Esophagus muscularis mucosa (tissue), 4 donors: Measurements from ENCODE around the gene CIITA. TPM values are rescaled to one million over a fixed set of nuclear protein-coding genes. Genes with fewer than 3 reads are reported as not detected.

ENCODE experiments used
- DNase-seq: peaks from one replicate; pipeline ENCODE4 v3.0.0-alpha.2; 2017; ENCODE audit errors: extremely low spot score
- H3K27ac ChIP-seq, 4 donors: fragments of 200-600 bp; sonication (generic); replicated peaks in 1 of 4; 1 replicate in 3 of 4; 2 replicates in 1 of 4; pipeline ENCODE4 v1.5.1; 2016 to 2019; ENCODE audit warnings: mild to moderate bottlenecking in 1 of 4
- H3K27me3 ChIP-seq, 4 donors: fragments of 200-600 bp; sonication (generic); one replicate each; pipeline versions ENCODE4 v1.5.1 to v1.6.0; 2016 to 2019
- H3K36me3 ChIP-seq, 4 donors: fragments of 200-600 bp; sonication (generic); one replicate each; pipeline ENCODE4 v1.5.1; 2016 to 2019
- H3K4me1 ChIP-seq, 4 donors: fragments of 200-600 bp; sonication (generic); one replicate each; pipeline ENCODE4 v1.5.1; 2016 to 2019
- H3K4me3 ChIP-seq, 4 donors: fragments of 200-600 bp; sonication (generic); 1 replicate in 2 of 4; 2 replicates in 2 of 4; pipeline ENCODE4 v1.5.1; 2016 to 2019; ENCODE audit warnings: mild to moderate bottlenecking in 4 of 4, moderate library complexity in 1 of 4
- H3K9me3 ChIP-seq, 4 donors: fragments of 200-600 bp; sonication (generic); 1 replicate in 3 of 4; 2 replicates in 1 of 4; pipeline ENCODE4 v1.5.1; 2016 to 2019
- EP300 ChIP-seq: sonication (generic); formaldehyde crosslinking; IDR thresholded peaks from one replicate; pipeline ENCODE4 v1.6.1; 2017; ENCODE audit warnings: antibody characterized with exemption
- POLR2A ChIP-seq: fragments of 450-650 bp; IDR thresholded peaks from one replicate; pipeline ENCODE4 v1.6.1; 2017; ENCODE audit warnings: antibody characterized with exemption, moderate library complexity, mild to moderate bottlenecking, low read depth
- POLR2AphosphoS5 ChIP-seq, 2 donors: sonication (generic); formaldehyde crosslinking; IDR thresholded peaks; one replicate each; pipeline ENCODE4 v1.6.1; 2017; ENCODE audit warnings: antibody characterized with exemption in 2 of 2
- WGBS: methylation state at CpG from one replicate; pipeline ENCODE4 v1.1.5; 2018; 5-methylcytosine and 5-hydroxymethylcytosine counted together
- intact Hi-C: fragments of 100-400 bp; cut with DNase I; formaldehyde crosslinking; loops from one replicate; pipeline ENCODE4 v1.15.1; 2023
- total RNA-seq, 4 donors: library from RNA; depleted of rRNA; stranded (reverse); fragments of >200 nt; gene quantifications; one replicate each; pipeline versions ENCODE4 v1.1.0 to v1.2.1, GENCODE V29; 2016
- TF ChIP-seq, protein P1 (sequence below), 3 experiments: fragments of 200-600 bp in 2 of 3; fragments of 450-650 bp in 1 of 3; sonication (generic) in 2 of 3; IDR thresholded peaks; one replicate each; pipeline ENCODE4 v1.5.1; 2017 to 2019; ENCODE audit warnings: antibody characterized with exemption in 3 of 3, mild to moderate bottlenecking in 2 of 3, moderate library complexity in 1 of 3

The CIITA gene
- total RNA-seq, 4 donors from 2014 or later, result 6.8 to 11.2 (median 8.9) TPM

DNA sequence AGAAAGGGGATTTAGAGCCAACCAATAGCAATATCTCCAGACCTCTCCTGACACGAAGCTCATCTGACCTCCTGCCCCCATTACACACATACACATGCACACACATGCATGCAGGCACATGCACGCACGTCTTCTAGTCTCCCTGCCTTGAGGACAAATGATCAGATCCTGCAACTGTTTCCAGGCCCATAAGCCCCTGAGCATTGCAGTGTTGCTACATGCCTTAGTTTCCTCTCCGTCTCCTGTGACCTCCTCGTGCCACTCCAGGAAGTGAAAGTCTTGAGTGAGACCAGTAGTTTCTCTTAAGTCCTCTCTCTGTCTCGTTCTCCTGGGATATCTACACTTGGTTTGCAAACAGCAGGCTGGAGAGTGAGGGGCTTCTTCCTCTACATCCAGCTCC lies 8.2 kb downstream of the CIITA start:
- WGBS, result 51% methylated on average over 6 of the region's 6 CpGs
- no peaks in the 10 kb centered on the region for H3K36me3 ChIP-seq
- H3K9me3 ChIP-seq, result no peaks in the 10 kb centered on the region
- peaks cover 0 to 29% (median 0%) of the 10 kb centered on the region in 4 donors for H3K27me3 ChIP-seq
- H3K4me3 ChIP-seq, result no peak overlapping the region
- intact Hi-C loops, result no loop called here
- TF ChIP-seq EP300 (no peak), POLR2AphosphoS5 (IDR thresholded peaks at IDR 0.05) (no peak), POLR2A (no peak)
- TF ChIP-seq, protein P1, sequence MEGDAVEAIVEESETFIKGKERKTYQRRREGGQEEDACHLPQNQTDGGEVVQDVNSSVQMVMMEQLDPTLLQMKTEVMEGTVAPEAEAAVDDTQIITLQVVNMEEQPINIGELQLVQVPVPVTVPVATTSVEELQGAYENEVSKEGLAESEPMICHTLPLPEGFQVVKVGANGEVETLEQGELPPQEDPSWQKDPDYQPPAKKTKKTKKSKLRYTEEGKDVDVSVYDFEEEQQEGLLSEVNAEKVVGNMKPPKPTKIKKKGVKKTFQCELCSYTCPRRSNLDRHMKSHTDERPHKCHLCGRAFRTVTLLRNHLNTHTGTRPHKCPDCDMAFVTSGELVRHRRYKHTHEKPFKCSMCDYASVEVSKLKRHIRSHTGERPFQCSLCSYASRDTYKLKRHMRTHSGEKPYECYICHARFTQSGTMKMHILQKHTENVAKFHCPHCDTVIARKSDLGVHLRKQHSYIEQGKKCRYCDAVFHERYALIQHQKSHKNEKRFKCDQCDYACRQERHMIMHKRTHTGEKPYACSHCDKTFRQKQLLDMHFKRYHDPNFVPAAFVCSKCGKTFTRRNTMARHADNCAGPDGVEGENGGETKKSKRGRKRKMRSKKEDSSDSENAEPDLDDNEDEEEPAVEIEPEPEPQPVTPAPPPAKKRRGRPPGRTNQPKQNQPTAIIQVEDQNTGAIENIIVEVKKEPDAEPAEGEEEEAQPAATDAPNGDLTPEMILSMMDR (IDR thresholded peaks at IDR 0.05), result no peak
- DNase-seq, result no peak
- peaks cover 0 to under 1% (median 0%) of the 10 kb centered on the region in 4 donors for H3K4me1 ChIP-seq
- H3K27ac ChIP-seq, result no peak overlapping the region

DNA sequence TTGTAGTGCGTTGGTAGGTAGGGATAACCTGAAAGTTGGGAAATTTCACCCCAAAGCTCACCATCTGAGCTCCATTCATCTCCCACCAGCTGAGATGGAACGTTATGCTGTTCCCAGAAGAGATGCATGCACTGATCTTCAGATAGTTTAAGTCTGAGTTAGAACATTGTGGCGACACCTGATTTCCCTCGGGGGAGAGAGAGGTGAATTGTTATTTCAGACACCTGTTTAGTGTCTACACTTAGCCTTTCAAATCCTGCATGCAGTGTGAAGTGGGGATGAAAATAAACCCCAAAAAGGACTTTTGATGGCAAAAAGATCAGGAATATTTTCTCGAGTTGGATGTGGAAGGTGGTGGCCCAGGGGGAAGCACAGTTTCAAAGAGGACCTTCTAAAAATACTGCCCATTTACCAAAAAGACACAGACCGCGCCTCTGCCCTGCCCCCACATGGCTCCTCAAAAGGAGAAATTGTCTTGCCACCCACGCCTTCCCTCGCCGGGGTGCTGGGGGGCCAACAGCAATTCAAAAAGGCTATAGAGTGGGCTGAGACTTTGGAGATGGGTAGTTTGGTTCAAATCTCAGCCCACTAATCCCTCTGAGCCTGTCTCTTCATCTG lies 11.4 kb downstream of the CIITA start:
- TF ChIP-seq POLR2A (no peak), POLR2AphosphoS5 (IDR thresholded peaks at IDR 0.05) (no peak), EP300 (no peak)
- TF ChIP-seq, protein P1 (IDR thresholded peaks at IDR 0.05), result no peak
- no peak for DNase-seq
- intact Hi-C loops, result no loop called here

DNA sequence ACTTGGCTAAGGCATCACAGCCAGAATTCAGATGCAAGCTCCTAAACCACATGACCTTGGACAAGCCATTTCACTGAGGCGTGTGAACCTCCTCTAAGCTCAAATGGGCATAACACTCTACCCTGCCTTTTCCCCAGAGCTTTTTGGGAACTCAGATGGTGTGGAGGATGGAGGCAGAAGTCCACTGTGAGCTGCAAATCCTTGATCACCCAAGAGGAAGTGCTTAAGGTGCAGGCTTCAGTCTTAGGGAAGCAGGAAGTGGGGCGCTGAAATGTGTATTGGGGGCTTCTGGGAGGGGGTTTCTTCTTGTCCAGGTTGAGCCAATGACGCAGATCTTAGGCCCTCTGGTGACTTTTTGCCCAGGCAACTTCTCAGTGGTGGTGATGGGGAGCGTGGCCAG lies 12.9 kb downstream of the CIITA start:
- DNase-seq, result no peak
- Histone ChIP-seq H3K9me3 (no peaks in the 10 kb centered on the region), H3K36me3 (no peaks in the 10 kb centered on the region), H3K4me3 (no peak overlapping the region), H3K4me1 (peaks cover 0 to under 1% (median 0%) of the 10 kb centered on the region in 4 donors), H3K27ac (no peak overlapping the region), H3K27me3 (peaks cover 0 to 30% (median 0%) of the 10 kb centered on the region in 4 donors)
- no peak for TF ChIP-seq POLR2A
- no peak for TF ChIP-seq POLR2AphosphoS5 (IDR thresholded peaks at IDR 0.05)
- TF ChIP-seq EP300, result no peak
- 92% methylated on average over 4 of the region's 4 CpGs for WGBS
- intact Hi-C loops, result no loop called here

More for the DNA sequence above, 11.4 kb downstream of the CIITA start:
- Histone ChIP-seq H3K27ac (no peak overlapping the region), H3K9me3 (no peaks in the 10 kb centered on the region), H3K4me1 (no peaks in the 10 kb centered on the region), H3K4me3 (no peak overlapping the region), H3K36me3 (no peaks in the 10 kb centered on the region), H3K27me3 (peaks cover 0 to 25% (median 0%) of the 10 kb centered on the region in 4 donors)
- 62% methylated on average over 10 of the region's 10 CpGs for WGBS

DNA sequence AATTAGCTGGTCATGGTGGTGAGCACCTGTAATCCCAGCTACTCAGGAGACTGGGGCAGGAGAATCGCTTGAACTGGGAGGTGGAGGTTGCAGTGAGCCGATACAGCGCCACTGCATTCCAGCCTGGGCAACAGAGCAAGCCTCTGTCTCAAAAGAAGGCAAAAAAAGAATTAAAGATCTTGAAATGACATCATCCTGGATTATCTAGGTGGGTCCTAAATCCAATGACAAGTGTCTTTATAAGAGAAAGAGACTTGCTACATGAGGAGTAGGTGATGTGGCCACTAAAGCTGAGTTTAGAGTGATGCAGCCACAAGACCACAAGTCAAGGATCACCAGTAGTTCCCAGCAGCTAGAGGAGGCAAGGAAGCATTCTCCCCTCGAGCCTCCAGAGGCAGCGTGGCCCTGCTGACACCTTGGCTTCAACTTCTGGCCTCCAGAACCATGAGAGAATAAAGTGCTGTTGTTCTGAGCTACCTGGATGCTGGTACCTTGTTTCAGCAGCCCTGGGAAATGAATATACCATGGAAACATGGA lies 15.8 kb downstream of the CIITA start:
- DNase-seq, result no peak
- 78% methylated on average over 5 of the region's 5 CpGs for WGBS
- H3K4me1 ChIP-seq, result peaks cover 0 to 7% (median 0%) of the 10 kb centered on the region in 4 donors
- no peak overlapping the region for H3K27ac ChIP-seq
- H3K27me3 ChIP-seq, result peaks cover 0 to 41% (median 0%) of the 10 kb centered on the region in 4 donors
- no peak for TF ChIP-seq EP300
- TF ChIP-seq, protein P1 (IDR thresholded peaks at IDR 0.05), result no peak
- no peak for TF ChIP-seq POLR2A
- TF ChIP-seq POLR2AphosphoS5 (IDR thresholded peaks at IDR 0.05), result no peak
- peaks cover 0 to 3% (median 0%) of the 10 kb centered on the region in 4 donors for H3K36me3 ChIP-seq
- intact Hi-C loops, result no loop called here
- H3K4me3 ChIP-seq, result no peak overlapping the region
- no peaks in the 10 kb centered on the region for H3K9me3 ChIP-seq

DNA sequence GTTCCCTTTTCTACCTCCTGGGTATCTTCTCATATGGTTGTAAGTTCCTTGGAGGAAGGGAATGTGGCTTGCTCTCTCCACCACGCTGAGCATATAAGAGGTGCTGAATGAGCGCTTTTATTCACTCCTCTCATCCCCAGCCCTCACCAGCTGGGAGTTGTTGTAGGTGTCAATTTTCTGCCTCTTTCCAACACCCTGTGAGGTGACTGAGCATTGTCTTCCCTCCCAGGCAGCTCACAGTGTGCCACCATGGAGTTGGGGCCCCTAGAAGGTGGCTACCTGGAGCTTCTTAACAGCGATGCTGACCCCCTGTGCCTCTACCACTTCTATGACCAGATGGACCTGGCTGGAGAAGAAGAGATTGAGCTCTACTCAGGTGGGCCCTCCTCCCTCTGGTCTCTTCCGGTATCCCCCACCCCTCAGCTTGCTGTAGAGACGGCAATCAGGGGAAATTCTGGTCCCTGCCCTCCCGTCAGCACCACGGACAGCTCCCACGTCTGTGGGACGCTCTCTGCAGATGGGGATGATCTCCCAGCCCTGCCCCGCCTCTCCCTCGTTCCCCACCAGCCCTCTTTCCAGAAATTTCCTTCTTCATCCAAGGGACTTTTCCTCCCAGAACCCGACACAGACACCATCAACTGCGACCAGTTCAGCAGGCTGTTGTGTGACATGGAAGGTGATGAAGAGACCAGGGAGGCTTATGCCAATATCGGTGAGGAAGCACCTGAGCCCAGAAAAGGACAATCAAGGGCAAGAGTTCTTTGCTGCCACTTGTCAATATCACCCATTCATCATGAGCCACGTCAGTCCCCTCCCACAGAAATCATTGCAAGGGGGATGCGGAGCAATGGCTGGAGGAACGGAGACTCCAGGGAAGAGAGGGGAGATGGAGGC lies 18.3 kb downstream of the CIITA start:
- no peak overlapping the region for H3K27ac ChIP-seq
- no peak overlapping the region for H3K4me3 ChIP-seq
- TF ChIP-seq POLR2A, result no peak
- TF ChIP-seq, protein P1 (IDR thresholded peaks at IDR 0.05), result no peak
- TF ChIP-seq POLR2AphosphoS5 (IDR thresholded peaks at IDR 0.05), result no peak
- peaks cover 0 to 17% (median 3%) of the 10 kb centered on the region in 4 donors for H3K36me3 ChIP-seq
- H3K27me3 ChIP-seq, result peaks cover 0 to 25% (median 0%) of the 10 kb centered on the region in 4 donors
- no peaks in the 10 kb centered on the region for H3K9me3 ChIP-seq
- peaks cover 0 to 7% (median 0%) of the 10 kb centered on the region in 4 donors for H3K4me1 ChIP-seq
- WGBS, result 39% methylated on average over 11 of the region's 17 CpGs
- intact Hi-C loops, result no loop called here
- no peak for DNase-seq
